Fibroblast of lung (primary cell): ENCODE results near the gene TAF5L. TPM values are rescaled to one million over a fixed set of nuclear protein-coding genes. Genes with fewer than 3 reads are reported as not detected.

Source experiments
- DNase-seq, 2 donors: peaks; one replicate each; pipeline versions ENCODE4 v3.0.0 to v3.0.0-alpha.2; 2010; ENCODE audit warnings: low read depth in 2 of 2
- H2AFZ ChIP-seq: 2 replicates; pipeline ENCODE4 v1.5.1; 2012; ENCODE audit warnings: low read length, control low read depth, inconsistent platforms
- H3K27ac ChIP-seq: 2 replicates; pipeline ENCODE4 v1.5.1; 2011; ENCODE audit warnings: low read length, control low read depth; ENCODE audit not compliant: insufficient read depth
- H3K27me3 ChIP-seq: 2 replicates; pipeline ENCODE4 v1.5.1; 2011; ENCODE audit warnings: mild to moderate bottlenecking, low read length; ENCODE audit not compliant: control insufficient read depth, insufficient read depth
- H3K36me3 ChIP-seq: 2 replicates; pipeline ENCODE4 v1.5.1; 2011; ENCODE audit warnings: low read length; ENCODE audit not compliant: control insufficient read depth, insufficient read depth
- H3K4me1 ChIP-seq: 2 replicates; pipeline ENCODE4 v1.5.1; 2011; ENCODE audit warnings: low read length; ENCODE audit not compliant: control insufficient read depth, insufficient read depth; ENCODE audit errors: extremely low read depth
- H3K4me2 ChIP-seq: 2 replicates; pipeline ENCODE4 v1.5.1; 2011; ENCODE audit warnings: low read length, control low read depth; ENCODE audit not compliant: insufficient read depth; ENCODE audit errors: extremely low read depth
- H3K4me3 ChIP-seq, 4 experiments: fragments of 200-600 bp in 1 of 4; sonication (generic) in 1 of 4; replicated peaks in 1 of 4; 2 replicates each; pipeline ENCODE4 v1.5.1; 2011 to 2016; ENCODE audit warnings: low read length in 4 of 4, low read depth in 3 of 4, mild to moderate bottlenecking in 3 of 4, control low read depth in 2 of 4, inconsistent platforms in 1 of 4, mixed read lengths in 1 of 4; ENCODE audit not compliant: insufficient read depth in 1 of 4; ENCODE audit errors: control extremely low read depth in 1 of 4
- H3K79me2 ChIP-seq: 2 replicates; pipeline ENCODE4 v1.5.1; 2012; ENCODE audit warnings: mild to moderate bottlenecking, low read length, inconsistent platforms; ENCODE audit not compliant: control insufficient read depth, insufficient read depth
- H3K9ac ChIP-seq: 2 replicates; pipeline ENCODE4 v1.5.1; 2011; ENCODE audit warnings: mild to moderate bottlenecking, low read length, control low read depth; ENCODE audit not compliant: insufficient read depth
- H3K9me3 ChIP-seq: 2 replicates; pipeline ENCODE4 v1.5.1; 2012; ENCODE audit warnings: low read depth, low read length; ENCODE audit not compliant: control insufficient read depth, insufficient read depth
- H4K20me1 ChIP-seq: 2 replicates; pipeline ENCODE4 v1.5.1; 2011; ENCODE audit warnings: low read length; ENCODE audit not compliant: control insufficient read depth, insufficient read depth; ENCODE audit errors: extremely low read depth
- EZH2 ChIP-seq: IDR thresholded peaks from 2 replicates; pipeline ENCODE4 v1.5.1; 2012; ENCODE audit warnings: low read length, control low read depth, mild to moderate bottlenecking; ENCODE audit errors: missing control alignments
- polyA plus RNA-seq, 2 donors: library from polyadenylated mRNA; depleted of rRNA in 1 of 2; stranded (reverse) in 1 of 2; unstranded in 1 of 2; fragments of >200 nt; gene quantifications; 2 replicates each; pipeline ENCODE4 v1.2.1, GENCODE V29; 2011 to 2012; ENCODE audit warnings: missing spikeins in 1 of 2
- total RNA-seq: library from RNA; depleted of rRNA; stranded (reverse); fragments of >200 nt; gene quantifications from 2 replicates; pipeline ENCODE4 v1.2.1, GENCODE V29; 2014
- TF ChIP-seq, protein P1 (sequence below), 2 donors: IDR thresholded peaks in 1 of 2; conservative IDR thresholded peaks in 1 of 2; 1 replicate in 1 of 2; 2 replicates in 1 of 2; pipeline ENCODE4 v1.5.1; 2011 to 2012; ENCODE audit warnings: low read length in 2 of 2, control low read depth in 1 of 2, inconsistent platforms in 1 of 2, low read depth in 1 of 2, mild to moderate bottlenecking in 1 of 2

Gene TAF5L
- total and polyA plus RNA-seq, 2 donors (not counting 1 experiment from before 2014, with no cell fraction given): 17.3 to 18.6 TPM

- Histone ChIP-seq H3K9me3 (no peaks in the 10 kb centered on the region), H3K79me2 (peaks cover 26% of the 10 kb centered on the region), H2AFZ (peak within 1 kb of the TSS; percentile 98), H3K27me3 (no peaks in the 10 kb centered on the region), H3K27ac (peak within 1 kb of the TSS; percentile 63), H3K36me3 (no peaks in the 10 kb centered on the region), H3K4me2 (peak within 1 kb of the TSS; percentile 96), H3K9ac (peak within 1 kb of the TSS; percentile 67), H4K20me1 (no peaks in the 10 kb centered on the region), H3K4me3 (peak within 1 kb of the TSS; percentile 75 to 82 (median 79)), H3K4me1 (no peaks in the 10 kb centered on the region)
- DNase-seq: peak; percentile 96 to 97
- no peak for TF ChIP-seq EZH2
- TF ChIP-seq, protein P1, sequence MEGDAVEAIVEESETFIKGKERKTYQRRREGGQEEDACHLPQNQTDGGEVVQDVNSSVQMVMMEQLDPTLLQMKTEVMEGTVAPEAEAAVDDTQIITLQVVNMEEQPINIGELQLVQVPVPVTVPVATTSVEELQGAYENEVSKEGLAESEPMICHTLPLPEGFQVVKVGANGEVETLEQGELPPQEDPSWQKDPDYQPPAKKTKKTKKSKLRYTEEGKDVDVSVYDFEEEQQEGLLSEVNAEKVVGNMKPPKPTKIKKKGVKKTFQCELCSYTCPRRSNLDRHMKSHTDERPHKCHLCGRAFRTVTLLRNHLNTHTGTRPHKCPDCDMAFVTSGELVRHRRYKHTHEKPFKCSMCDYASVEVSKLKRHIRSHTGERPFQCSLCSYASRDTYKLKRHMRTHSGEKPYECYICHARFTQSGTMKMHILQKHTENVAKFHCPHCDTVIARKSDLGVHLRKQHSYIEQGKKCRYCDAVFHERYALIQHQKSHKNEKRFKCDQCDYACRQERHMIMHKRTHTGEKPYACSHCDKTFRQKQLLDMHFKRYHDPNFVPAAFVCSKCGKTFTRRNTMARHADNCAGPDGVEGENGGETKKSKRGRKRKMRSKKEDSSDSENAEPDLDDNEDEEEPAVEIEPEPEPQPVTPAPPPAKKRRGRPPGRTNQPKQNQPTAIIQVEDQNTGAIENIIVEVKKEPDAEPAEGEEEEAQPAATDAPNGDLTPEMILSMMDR (conservative IDR thresholded peaks at IDR 0.05 in 1 of 2, IDR thresholded peaks at IDR 0.05 in 1 of 2; ENCODE audit: low read depth in 1 of 2, low read length in 2 of 2): peak; percentile 62 to 65
Observed at GRCh38 chr1:229558460-229559335, 67.2 kb downstream of the TAF5L start, which contains the start of gene ABCB10. Gene ABCB10, minus strand, starts transcription at chr1:229558707. Its CDS starts 55 bp downstream, at chr1:229558652.

GRCh38 chr1:229557913-229558414 lies 68.0 kb downstream of the TAF5L start:
- peak; percentile 20 to 30 for DNase-seq
- Histone ChIP-seq H3K9me3 (no peaks in the 10 kb centered on the region), H3K79me2 (peaks cover 26% of the 10 kb centered on the region), H4K20me1 (no peaks in the 10 kb centered on the region), H3K4me3 (peak overlapping the region; percentile 75 to 82 (median 79)), H3K27me3 (no peaks in the 10 kb centered on the region), H3K9ac (peak overlapping the region; percentile 64), H3K27ac (peak overlapping the region; percentile 31), H3K4me1 (no peaks in the 10 kb centered on the region), H2AFZ (peak overlapping the region; percentile 83), H3K4me2 (peak overlapping the region; percentile 96), H3K36me3 (no peaks in the 10 kb centered on the region)
- no peak for TF ChIP-seq EZH2
- TF ChIP-seq, protein P1 (conservative IDR thresholded peaks at IDR 0.05 in 1 of 2, IDR thresholded peaks at IDR 0.05 in 1 of 2; ENCODE audit: low read depth in 1 of 2, low read length in 2 of 2): no peak

DNA sequence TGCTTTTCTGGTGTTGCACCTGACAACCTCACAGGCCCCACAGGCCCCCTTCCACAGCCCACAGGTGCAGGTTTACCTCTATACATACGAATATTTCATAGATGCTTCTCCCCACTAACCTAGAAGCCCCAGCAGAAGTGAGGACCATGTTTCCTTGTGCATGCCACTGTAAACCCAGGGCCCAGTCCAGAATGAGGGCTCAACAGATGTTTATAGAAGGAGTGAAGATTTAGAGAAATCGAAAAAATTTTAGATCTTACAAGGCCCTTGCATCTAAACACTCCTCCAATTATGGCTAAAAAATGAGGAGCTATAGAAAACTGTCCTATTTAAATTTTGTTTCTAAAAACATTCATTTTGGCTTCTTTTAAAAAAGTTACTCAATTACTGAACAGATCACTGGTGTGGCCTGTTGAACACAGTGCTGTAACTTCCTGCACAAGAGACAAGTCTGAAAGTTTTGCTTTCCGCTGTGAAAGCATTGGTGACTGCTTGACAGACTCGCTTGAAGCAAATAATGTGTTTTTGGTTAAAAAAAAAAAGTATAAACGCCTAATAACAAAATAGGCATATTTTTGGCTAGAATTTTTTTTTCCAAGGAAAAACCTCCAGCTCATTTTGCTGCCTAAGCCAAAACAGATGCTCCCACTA lies 68.6 kb downstream of the TAF5L start:
- DNase-seq: peak; percentile 18 to 37
- H3K27ac ChIP-seq: no peak overlapping the region
- H3K79me2 ChIP-seq: peaks cover 30% of the 10 kb centered on the region
- TF ChIP-seq, protein P1 (conservative IDR thresholded peaks at IDR 0.05 in 1 of 2, IDR thresholded peaks at IDR 0.05 in 1 of 2; ENCODE audit: low read depth in 1 of 2, low read length in 2 of 2): no peak
- TF ChIP-seq EZH2: no peak
- H3K9me3 ChIP-seq: no peaks in the 10 kb centered on the region
- H3K4me1 ChIP-seq: no peaks in the 10 kb centered on the region
- peak overlapping the region; percentile 75 to 82 (median 79) for H3K4me3 ChIP-seq
- no peaks in the 10 kb centered on the region for H3K36me3 ChIP-seq
- peak overlapping the region; percentile 64 for H3K9ac ChIP-seq
- no peaks in the 10 kb centered on the region for H3K27me3 ChIP-seq
- H4K20me1 ChIP-seq: no peaks in the 10 kb centered on the region
- peak overlapping the region; percentile 96 for H3K4me2 ChIP-seq
- H2AFZ ChIP-seq: peak overlapping the region; percentile 83
